Fibroblast of skin of scalp (primary cell): Measurements from ENCODE around the gene FAM118A.
"Not testable (repeated sequence)": the region's sequence is repeated elsewhere in the genome, so short reads cannot be mapped to it uniquely, and the experiment has no call there.

ENCODE experiments used
- DNase-seq: peaks from one replicate; pipeline ENCODE4 v3.0.0-alpha.2; 2013

Gene FAM118A

GRCh38 chr22:45310331-45310976 is 720 bp downstream of the FAM118A start:
- no peak for DNase-seq

GRCh38 chr22:45310977-45311531 is 1.3 kb downstream of the FAM118A start:
- no peak for DNase-seq

DNA sequence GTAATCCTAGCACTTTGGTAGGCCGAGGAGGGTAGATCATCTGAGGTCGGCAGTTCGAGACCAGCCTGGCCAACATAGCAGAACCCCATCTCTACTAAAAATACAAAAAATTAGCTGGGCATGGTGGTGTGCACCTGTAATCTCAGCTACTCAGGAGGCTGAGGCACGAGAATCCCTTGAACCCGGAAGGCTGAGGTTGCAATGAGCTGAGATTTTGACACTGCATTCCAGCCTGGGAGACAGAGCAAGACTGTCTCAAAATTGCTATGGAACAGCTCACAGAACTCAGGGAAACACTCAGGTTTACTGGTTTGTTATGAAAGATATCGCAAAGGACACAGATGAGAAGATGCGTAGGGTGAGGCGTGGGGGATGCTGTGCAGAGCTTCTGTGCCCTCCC is 2.7 kb downstream of the FAM118A start:
- DNase-seq, result no peak

DNA sequence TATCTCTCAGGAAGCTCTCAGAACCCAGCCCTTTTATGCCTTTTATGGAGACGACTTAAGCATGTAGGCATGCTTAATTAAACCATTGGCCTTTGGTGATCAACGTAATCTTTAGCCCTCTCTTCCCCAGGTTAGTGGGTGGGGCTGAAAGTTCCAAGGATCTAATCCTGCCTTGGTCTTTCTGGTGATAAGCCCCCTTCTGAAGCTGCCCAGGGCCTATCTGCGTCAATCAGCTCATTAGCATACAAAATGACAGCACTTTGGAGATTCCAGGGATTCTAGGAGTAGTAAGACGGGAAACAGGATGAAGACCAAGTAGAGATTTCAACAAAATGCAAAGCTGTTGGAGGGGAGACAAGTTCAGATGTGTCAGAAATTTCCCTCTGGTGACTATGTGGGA is 3.1 kb downstream of the FAM118A start:
- DNase-seq, result no peak

DNA sequence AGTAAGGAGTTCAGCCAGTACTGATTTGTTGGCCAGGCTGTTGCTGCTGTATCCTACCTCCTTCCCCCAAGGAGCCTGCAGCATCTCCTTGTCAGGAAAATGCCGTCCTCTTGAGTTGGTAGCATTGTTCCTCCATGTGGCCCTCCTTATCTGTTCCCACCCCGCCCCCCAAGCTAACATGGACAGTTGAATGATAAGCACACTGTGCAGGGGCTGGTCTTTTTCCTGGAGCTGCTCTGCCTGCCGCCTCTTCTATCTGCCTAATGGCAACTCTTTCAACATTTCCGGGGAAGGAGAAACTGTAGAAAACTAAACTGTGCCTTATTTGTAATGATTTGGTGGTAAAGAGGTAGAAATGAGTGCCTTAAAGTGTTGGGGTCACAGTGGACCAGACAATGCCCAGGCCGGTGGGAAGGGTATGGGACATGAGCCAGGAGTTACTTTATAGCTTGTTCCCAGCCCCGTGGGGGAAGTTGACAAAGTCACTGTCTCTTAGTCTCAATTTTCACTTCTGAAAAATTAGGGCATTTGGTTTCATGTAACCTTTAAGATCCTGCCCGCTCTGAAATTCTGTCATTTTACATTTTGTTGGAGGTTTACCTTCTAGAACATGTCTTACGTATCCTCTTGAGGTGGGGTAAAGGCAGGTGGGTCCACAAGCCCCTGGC is 4.5 kb downstream of the FAM118A start:
- DNase-seq, result no peak

DNA sequence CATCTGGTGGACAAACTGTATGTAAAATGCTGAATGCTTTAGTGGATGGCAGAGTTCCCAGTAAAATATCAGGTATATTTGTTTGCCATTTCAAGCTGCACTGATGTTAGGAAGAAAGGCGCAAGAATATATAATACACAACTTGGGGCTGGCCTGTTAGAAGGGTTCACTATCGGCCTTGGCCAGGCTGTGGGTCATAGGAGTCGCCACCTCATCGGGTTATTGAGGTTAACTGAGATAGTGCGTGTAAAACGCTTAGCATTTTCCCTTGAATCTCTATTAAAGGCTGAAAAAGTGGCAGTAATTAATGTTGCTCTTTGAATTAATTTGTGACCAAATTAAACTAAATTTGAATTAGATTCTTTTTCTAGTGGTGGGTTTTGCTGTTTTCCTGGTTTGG is 5.1 kb downstream of the FAM118A start:
- DNase-seq, result no peak

DNA sequence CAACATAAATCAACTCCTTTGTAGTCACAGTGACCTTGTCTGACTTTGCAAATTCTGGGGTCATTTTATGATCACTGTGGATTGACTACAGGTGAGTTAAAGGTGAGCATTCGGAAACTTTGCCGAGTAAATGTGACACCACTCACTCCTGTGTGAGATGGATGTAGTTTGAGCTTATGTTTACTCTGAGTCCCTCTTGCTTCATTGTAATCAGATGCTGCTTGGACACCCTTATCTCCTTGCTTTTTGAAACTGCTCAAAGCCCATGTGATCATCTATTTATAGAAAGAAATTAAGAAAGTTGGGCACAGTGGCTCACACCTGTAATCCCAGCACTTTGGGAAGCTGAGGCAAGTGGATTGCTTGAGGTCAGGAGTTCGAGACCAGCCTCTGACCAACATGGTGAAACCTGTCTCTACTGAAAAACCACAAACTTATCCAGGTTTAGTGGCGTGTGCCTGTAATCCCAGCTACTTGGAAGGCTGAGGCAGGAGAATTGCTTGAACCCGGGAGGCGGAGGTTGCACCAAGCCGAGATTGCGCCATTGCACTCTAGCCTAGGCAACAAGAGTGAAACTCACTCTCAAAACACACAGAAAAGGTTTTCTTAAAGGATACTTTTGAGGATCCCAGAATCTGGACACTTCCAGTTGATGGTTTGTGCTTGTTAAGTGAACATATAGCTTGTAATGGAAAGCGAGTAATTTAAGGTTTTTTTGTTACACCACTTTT is 7.2 kb downstream of the FAM118A start:
- DNase-seq, result no peak

GRCh38 chr22:45317551-45318167 is 7.9 kb downstream of the FAM118A start:
- peak; percentile 59 for DNase-seq

DNA sequence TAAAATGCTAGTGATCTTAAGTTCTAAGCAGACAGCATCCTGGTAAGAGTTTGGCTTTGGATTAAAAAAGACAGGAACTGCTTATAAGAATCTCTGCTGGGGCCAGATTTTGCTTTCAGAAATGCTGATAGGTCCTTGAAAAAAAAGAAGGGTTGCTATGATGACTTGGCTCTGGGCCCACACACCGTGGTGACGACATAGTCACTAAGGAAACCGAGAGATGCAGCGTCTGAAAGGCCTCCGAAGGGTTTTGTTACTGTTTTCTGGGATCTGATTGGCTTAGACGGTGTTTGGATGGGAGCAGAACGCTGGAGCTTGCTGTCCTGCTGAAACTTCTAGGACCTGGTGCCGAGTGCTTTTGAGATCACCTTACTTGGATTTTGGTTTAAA is 8.4 kb downstream of the FAM118A start:
- DNase-seq, result peak; percentile 95

GRCh38 chr22:45318558-45319323 is 9.0 kb downstream of the FAM118A start:
- peak; percentile 65 for DNase-seq

DNA sequence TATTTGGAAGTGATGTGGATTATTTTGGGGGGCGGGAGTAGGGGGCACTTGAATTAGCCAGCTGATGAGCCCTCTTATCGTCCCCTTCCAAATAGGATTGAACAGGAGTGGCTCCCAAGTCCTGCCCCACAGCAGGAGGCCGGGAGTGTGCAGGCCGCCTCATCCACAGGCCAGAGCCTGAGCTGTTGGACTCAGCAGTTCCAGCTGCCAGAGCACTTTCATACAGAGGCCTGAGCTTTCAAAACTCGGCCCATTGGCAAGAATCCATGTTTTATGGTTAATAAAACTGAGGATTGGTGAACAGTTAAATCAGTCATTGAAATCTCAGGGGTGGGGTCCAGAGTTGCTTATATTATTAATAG is 9.6 kb downstream of the FAM118A start:
- DNase-seq, result peak; percentile 62

- DNase-seq, result no peak
These were observed 10.7 kb downstream of the FAM118A start for GRCh38 chr22:45320357-45320976.

- no peak for DNase-seq
These were observed 12.1 kb downstream of the FAM118A start for GRCh38 chr22:45321827-45322226.

DNA sequence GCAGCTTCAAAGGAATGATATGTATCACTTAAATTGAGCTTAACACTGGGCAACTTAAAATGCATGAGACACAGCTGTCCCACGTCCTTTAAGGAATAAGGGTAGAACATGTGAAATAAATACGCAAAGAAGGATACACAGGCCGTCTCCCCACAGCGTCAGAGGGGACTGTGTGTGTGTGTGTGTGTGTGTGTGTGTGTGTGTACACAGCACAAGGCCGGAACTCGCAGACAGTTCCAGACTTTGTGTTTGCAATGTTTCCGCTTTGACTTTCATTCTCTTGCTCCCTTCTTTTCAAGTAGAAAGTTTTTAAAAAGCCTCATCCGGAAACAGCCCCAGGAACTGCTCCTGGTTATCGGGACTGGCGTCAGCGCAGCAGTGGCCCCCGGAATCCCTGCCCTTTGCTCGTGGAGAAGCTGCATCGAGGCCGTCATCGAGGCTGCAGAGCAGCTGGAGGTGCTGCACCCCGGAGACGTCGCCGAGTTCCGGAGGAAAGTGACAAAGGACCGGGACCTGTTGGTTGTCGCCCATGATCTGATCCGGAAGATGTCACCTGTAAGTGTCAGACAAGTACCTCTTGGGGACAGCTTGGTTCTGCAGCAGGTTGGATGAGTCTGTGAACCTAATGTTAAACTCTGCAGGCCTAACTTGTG is 13.3 kb downstream of the FAM118A start:
- DNase-seq, result no peak

DNA sequence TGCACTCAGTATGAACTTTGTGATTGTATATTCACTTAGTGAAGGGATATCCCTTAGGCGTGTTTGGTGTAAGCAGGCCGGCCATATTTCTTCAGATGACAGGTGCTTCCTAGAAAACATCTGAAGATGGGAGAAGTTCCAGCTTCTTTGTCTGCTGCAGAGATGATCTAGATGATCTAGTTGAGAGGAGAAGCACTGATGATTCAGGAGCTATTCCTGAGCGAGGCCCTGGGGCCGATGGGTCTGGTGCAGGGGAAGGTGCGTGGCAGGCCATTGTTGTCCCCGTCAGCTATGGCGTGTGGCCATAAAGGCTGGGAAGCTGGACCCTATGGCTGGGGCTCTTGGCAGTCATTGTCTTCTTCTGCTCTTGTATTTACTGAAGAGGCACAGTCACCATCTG is 14.0 kb downstream of the FAM118A start:
- DNase-seq, result no peak

GRCh38 chr22:45324311-45324711 is 14.6 kb downstream of the FAM118A start:
- DNase-seq, result no peak

DNA sequence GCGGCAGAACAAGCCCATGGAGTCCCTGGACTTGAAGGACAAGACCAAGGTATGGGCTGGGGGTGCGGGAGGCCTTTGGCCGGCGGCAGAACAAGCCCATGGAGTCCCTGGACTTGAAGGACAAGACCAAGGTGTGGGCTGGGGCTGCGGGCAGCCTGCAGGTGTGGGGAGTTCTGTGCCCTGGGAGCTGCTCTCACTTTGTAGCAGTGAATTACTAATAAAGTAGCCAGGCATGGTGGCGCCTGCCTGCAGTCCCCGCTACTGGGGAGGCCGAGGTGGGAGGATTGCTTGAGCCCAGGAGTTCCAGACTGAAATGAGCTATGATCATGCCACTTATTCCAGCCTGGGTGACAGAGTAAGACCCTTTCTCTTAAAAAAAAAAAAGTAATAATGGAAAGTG is 18.5 kb downstream of the FAM118A start:
- not testable (repeated sequence) for DNase-seq

DNA sequence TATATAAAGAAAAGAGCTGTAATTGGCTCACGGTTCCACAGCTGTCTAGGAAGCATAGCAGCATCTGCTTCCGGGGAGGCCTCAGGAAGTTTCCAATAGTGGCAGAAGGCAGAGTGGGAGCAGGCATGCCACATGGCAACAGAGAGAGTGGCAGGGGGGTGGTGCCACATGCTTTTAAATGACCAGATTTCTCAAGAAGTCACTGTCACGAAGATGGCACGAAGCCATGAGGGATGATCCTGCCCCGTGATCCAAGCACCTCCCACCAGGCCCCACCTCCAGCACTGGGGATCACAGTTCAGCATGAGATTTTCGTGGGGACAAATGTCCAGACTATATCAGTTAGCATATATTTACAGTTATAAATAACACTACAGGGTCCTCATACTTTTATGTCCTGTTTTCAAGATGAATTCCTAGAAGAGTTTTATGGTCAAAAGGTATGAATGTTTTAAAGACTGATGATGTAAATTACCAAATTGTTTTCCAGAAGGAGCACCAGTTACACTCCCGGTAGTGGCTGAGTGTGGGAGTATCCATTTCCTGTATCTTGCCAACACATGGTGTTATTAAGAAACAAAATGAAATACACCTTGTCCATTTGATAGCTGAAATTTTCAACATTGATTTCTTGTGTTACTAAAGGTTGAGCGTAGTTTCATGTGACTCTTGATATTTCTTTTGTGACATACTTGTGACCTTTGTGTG is 19.2 kb downstream of the FAM118A start:
- DNase-seq, result peak; percentile 22

DNA sequence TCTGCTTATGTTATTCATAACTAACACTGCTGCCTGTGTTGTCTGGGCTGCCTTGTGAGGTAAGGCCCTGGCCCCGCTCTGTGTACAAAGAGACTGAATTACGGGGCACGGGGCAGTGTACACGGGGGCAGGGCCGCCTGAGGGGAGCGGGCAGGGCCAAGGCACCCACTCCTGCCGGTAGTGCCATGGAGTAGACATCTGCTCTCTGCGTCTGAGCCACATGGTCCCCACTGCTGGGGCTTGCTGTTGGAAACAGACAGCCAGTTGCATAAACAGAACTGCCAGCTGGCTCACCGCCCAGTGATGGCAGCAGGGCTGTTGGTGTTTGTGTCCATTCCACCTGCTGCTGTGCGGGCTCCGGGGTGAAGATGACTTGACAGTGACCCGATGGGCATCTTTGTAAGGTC is 19.8 kb downstream of the FAM118A start:
- no peak for DNase-seq

- DNase-seq, result no peak
These were observed 20.8 kb downstream of the FAM118A start for GRCh38 chr22:45330548-45330947.

DNA sequence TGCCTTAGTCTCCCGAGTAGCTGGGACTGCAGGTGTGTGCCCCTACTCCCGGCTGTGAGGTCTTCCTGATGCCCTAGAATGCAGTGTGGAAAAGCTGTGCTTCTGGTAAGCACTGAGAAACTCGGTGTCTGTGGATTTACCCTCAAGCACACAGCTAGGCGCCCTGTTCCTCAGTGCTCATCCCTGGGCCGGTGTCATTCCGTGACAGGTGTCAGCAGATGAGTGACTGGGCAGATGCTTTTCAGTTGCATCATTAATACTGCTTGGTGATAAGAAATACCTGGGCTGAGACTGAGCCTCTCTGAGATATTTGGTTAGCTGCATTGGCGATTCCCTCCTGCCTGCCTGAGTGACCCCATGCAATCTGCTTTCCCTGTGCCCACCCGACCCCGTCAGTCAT is 21.8 kb downstream of the FAM118A start:
- DNase-seq, result no peak
